Urinary bladder (tissue), 4 donors: ENCODE data around the gene MED15. TPM values are rescaled to one million over a fixed set of nuclear protein-coding genes. Genes with fewer than 3 reads are reported as not detected.

Experiments
- DNase-seq: peaks from one replicate; pipeline ENCODE4 v3.0.0-alpha.2; 2015; ENCODE audit errors: extremely low spot score
- H3K27ac ChIP-seq: one replicate; pipeline ENCODE4 v1.5.1; 2013; ENCODE audit warnings: low read depth, mild to moderate bottlenecking, moderate library complexity
- H3K36me3 ChIP-seq: one replicate; pipeline ENCODE4 v1.6.1; 2013; ENCODE audit warnings: mild to moderate bottlenecking, moderate library complexity; ENCODE audit not compliant: insufficient read depth
- H3K4me1 ChIP-seq: one replicate; pipeline ENCODE4 v1.6.1; 2013; ENCODE audit warnings: mild to moderate bottlenecking, moderate library complexity; ENCODE audit not compliant: insufficient read depth
- H3K4me3 ChIP-seq: one replicate; pipeline ENCODE4 v1.5.1; 2013; ENCODE audit warnings: low read depth, low read length
- WGBS: extraction: QIAGEN DNeasy Blood & Tissue Kit; methylation state at CpG from one replicate; pipeline ENCODE4 v1.1.7; 2013; 5-methylcytosine and 5-hydroxymethylcytosine counted together
- polyA plus RNA-seq: library from polyadenylated mRNA; stranded (reverse); fragments of 200-250 nt; gene quantifications from one replicate; pipeline ENCODE4 v1.2.3, GENCODE V29; 2013
- total RNA-seq: library from RNA; depleted of rRNA; stranded (reverse); fragments of >200 nt; gene quantifications from one replicate; pipeline ENCODE4 v1.2.3, GENCODE V29; 2014
- donor health status: healthy with polysubstance abuse.
- donor health status: healthy.

Gene MED15
- total and polyA plus RNA-seq, 2 donors = 34.0 to 57.9 TPM

DNA sequence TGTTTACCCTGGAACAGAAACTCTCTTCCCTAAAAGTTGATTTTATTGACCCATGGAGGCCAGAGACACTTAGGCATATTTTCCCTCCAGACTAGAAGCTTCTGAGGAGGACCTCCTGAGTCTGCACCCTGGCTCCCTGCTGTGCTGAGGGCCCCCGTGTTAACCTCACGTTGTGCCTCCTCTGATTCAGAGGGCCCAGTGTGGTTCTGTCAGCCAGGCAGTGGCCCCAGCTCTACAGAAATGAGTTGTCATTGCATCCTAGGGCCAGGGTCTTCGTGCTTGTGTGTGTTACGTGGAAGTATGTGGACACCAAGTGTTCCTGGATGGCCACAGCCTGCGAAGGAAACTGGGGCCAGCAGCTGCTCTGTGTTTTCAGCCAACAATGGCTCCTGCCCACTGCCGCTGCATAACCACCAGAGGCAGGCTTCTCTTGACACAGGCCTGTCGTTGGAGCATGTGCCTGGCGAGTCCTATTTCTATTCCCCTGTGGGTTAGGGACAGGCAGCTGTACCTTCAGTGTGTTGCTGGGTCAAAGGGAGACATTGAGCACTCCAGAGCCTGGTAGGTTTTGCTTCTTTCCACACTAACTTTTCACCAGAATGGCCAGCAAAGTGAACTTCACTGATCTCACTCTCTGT is 44.5 kb downstream of the MED15 start:
- no peak for DNase-seq
- Histone ChIP-seq H3K27ac (peak overlapping the region; percentile 85), H3K4me1 (no peaks in the 10 kb centered on the region), H3K4me3 (no peak overlapping the region), H3K36me3 (no peaks in the 10 kb centered on the region)
- 47% methylated on average over 8 of the region's 8 CpGs for WGBS

DNA sequence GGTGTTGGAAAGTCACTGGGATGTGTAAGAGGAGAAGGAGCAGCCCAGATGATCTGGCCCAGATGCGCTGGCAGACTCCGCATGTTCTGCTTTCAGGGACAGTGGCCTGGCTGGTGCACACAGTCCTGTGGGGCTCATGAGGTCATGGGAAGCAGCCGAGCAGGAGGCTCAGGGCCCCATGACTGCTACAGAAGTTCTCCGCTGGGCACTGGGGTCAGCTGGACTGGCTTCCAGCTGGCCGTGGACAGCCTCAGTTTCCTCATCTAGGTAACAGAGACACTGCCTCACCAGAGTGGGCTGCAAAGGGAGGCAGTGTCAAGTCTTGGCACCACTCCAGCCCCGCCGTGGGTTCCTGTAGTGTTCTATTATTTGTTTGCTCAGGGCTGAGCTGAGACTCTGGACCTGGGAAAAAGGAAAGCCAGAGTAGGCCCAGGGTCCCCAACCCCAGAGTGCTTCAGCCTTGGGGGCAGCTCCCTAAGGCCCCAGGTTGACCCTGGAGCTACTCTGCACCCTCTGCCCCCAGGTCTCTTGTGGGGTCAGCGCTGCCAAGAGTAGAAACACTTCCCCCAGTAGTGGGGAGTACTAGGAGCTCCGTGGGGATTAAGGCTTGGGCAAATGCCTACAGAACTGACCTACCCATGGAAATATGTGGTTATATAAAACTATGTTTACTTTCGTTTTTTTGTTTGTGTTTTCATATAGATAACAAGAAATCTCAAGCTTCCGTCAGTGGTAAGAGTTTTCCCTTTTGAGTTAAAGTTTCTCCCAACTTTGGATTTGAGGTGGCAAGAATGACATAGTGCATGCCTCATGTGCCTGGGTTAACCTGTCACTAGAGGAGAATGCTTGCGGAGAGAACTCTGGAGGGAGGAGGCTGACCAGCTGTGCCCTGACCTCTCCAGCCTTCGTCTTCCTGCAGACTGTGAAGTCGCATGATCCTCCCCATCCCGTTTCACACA is 45.3 kb downstream of the MED15 start:
- Histone ChIP-seq H3K36me3 (no peaks in the 10 kb centered on the region), H3K27ac (peak overlapping the region; percentile 85), H3K4me1 (no peaks in the 10 kb centered on the region), H3K4me3 (no peak overlapping the region)
- WGBS = 35% methylated on average over 15 of the region's 15 CpGs
- no peak for DNase-seq

DNA sequence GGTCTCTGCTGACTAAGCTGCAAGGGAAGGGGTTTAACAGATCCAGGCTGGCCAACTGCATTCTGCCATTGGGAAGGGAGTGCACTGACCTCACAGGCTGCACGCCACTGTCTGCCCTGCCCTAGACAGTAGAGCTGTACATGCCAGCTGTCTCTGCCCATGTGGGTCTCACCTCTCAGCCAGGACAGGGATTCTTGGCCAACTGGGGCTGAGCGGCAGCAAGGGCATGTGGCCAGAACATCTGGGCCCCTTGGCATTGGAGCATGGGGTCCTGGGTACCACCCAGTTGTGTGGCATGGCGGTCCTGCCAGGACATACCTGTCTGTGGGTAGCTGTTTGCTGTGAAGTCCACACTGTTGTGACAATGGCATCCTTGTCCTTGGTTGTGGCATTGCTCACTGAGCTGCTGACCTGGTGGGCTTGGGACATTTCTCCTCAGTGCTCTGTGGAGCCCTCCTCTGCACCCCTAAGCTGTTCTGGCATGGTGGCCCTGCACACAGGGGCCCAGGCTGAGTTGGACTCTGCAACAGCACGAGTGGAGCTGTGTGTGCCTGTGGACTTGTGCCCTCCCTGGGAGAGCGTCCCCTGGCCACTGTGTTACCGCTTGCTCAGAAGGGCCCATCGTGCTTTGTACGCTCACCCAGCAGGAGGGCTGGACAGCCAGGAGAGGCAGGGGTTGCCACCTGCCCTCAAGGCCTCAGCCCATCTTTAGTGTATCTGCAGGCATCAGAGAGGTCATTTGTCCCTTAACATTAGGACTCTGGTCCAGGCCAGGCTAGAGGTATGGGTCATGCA is 46.7 kb downstream of the MED15 start:
- no peaks in the 10 kb centered on the region for H3K4me1 ChIP-seq
- WGBS = 92% methylated on average over 8 of the region's 8 CpGs
- H3K27ac ChIP-seq = no peak overlapping the region
- DNase-seq = no peak
- H3K36me3 ChIP-seq = no peaks in the 10 kb centered on the region
- H3K4me3 ChIP-seq = no peak overlapping the region

DNA sequence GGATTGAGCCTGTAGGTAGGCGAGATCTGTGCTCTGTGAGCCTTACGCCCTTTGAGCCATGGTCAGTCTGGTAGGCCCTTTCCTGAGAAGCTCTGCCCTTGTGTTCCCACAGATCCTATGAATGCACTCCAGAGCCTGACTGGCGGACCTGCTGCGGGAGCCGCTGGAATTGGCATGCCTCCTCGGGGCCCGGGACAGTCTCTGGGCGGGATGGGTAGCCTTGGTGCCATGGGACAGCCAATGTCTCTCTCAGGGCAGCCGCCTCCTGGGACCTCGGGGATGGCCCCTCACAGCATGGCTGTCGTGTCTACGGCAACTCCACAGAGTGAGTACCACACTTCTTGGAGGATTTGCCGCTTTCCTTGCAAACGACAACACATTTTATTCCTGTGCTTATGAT is 47.4 kb downstream of the MED15 start:
- Histone ChIP-seq H3K36me3 (no peaks in the 10 kb centered on the region), H3K4me1 (no peaks in the 10 kb centered on the region), H3K4me3 (no peak overlapping the region), H3K27ac (no peak overlapping the region)
- DNase-seq = no peak
- whole genome bisulfite sequencing = 95% methylated on average over 14 of the region's 14 CpGs

DNA sequence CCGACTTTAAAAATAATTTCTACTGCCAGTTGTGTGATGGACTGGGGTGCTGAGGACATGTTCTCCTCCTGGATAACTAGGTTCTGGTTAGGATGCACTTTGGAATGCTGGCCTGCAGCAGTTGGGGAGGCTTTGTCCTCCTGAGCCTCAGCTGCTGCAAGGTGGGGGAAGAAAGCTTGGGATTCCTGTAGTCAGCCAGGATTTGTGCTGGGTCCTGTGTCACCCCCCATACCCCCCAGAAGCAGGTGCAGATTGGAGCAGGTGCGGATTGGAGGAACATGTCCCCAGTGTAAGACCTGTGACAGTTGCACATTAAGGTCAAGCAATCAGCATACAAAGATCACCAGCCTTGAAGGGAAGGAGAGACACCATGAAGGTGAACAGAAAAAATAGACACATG is 51.1 kb downstream of the MED15 start:
- DNase-seq = no peak
- Histone ChIP-seq H3K4me1 (no peaks in the 10 kb centered on the region), H3K36me3 (no peaks in the 10 kb centered on the region), H3K4me3 (no peak overlapping the region), H3K27ac (no peak overlapping the region)
- 95% methylated on average over 2 of the region's 2 CpGs for WGBS

DNA sequence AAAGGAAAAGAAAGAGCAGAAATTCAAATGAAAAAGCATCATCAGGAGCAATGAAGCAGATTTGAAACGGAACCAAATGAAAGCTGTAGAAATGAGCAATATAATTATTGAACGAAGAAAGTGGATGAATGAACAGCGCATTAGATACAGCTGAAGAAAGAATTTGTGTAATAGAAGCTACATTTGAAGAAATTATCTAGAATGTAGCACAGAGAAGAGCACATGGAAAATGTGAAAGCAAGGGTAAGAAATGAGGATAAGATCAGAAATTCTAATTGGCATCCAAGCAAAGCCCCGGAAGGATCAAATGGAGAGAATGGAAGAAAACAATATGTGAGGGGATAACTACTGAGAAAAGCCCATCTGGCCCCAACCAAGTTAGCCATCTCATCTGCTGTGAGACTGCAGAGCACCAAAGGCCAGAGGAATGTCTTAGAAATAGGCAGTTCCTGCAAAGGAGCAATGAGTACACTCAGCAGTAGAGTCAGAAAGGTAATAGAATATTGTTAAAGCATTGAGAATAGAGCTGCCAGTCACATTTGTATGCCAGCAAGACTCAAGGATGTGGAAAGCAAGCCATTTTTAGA is 51.9 kb downstream of the MED15 start:
- Histone ChIP-seq H3K27ac (no peak overlapping the region), H3K36me3 (no peaks in the 10 kb centered on the region), H3K4me1 (no peaks in the 10 kb centered on the region), H3K4me3 (no peak overlapping the region)
- 86% methylated on average over 4 of the region's 4 CpGs for WGBS
- no peak for DNase-seq

DNA sequence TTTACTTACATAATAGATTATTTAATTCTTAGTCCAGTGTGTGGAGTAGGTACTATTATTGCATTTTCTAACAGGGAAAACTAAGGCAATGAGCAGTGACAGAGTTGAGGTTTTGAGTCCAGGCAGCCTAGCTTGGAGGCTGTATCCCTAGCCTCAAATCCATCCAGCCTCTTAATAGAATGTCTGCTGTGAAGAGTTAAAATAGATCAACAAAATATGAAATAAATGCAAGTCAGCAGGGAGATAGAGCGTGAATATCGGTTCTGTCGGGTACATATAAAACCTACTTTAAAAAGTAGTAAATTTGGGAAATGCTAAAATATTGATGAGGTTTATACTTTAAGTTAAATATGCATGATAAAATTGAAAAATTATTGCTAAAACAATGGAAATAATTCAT is 53.3 kb downstream of the MED15 start:
- Histone ChIP-seq H3K4me3 (no peak overlapping the region), H3K36me3 (no peaks in the 10 kb centered on the region), H3K27ac (no peak overlapping the region), H3K4me1 (no peaks in the 10 kb centered on the region)
- DNase-seq = no peak
- WGBS = 97% methylated on average over 3 of the region's 3 CpGs

DNA sequence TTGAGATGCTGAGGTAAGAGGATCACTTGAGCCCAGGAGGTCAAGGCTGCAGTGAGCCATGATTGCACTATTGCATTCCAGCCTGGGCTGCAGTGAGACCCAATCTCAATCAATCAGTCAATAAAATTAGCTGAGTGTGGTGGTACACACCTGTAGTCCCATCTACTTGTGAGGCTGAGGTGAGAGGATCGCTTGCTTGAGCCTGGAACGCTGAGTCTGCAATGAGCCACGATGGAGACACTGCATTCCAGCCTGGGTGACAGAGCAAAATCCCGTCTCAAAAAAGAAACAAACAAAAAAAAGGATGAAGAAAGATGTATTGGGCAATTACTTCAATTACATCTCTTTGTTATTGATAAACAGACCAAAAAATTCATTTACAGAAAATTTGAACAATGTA is 54.5 kb downstream of the MED15 start:
- peaks cover 3% of the 10 kb centered on the region for H3K36me3 ChIP-seq
- WGBS = 85% methylated on average over 4 of the region's 4 CpGs
- no peaks in the 10 kb centered on the region for H3K4me1 ChIP-seq
- no peak for DNase-seq
- H3K27ac ChIP-seq = no peak overlapping the region
- H3K4me3 ChIP-seq = no peak overlapping the region

DNA sequence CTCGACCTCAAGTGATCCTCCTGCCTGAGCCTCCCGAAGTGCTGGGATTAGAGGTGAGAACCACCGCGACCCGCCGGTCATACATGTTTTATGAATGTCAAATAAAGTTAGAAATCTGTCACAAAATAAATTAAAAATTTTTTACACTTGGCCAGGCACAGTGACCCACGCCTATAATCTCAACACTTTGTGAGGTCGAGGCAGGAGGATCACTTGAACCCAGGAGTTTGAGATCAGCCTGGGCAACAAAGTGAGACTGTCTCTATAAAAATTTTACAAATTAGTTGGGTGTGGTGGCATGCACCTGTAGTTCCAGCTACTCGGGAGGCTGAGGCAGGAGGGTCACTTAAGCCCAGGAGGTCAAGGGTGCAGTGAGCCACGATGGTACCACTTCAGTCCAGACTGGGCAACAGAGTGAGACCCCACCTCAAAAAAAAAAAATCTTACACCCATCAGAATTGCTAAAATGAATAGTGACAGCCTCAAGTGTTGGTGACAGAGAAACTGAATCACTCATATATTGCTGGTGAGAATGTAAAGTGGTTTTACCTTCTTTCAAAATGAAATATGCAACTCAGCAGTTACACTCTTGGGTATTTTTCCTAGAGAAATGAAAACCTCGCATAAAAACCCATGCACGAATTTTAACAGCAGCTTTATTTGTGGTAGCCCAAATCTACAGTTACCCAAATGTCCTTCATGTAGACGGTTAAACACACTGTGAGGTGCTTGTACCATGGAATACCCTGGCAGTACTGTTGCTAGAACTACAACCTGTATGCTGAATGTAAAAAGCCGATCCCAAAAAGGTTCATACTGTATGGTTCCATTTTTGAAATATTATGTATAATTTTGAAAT is 55.4 kb downstream of the MED15 start:
- DNase-seq = no peak
- Histone ChIP-seq H3K27ac (no peak overlapping the region), H3K4me1 (no peaks in the 10 kb centered on the region), H3K36me3 (peaks cover 4% of the 10 kb centered on the region), H3K4me3 (no peak overlapping the region)
- WGBS = 94% methylated on average over 14 of the region's 14 CpGs

DNA sequence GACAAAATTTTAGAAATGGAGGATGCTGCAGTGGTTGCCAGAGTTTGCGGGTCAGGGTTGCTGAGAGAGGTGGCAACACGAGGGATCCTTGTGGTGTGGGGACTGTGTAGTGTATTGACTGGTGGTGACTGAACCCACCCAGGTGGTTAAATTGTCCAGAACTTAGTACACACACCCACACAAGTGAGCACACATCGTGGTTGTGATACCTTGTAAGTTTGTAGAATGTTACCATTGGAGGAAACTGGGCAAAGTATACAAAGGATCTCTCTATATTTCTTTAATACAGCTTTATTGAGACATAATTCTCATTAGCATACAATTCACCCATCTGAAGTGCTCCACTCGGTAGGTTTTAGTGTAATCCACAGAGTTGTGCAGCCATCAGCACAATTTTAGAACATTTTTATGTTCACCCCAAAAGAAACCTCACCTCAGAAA is 56.1 kb downstream of the MED15 start:
- no peak for DNase-seq
- H3K27ac ChIP-seq = no peak overlapping the region
- 88% methylated on average over 4 of the region's 4 CpGs for WGBS
- peaks cover 4% of the 10 kb centered on the region for H3K36me3 ChIP-seq
- H3K4me3 ChIP-seq = no peak overlapping the region
- H3K4me1 ChIP-seq = no peaks in the 10 kb centered on the region

DNA sequence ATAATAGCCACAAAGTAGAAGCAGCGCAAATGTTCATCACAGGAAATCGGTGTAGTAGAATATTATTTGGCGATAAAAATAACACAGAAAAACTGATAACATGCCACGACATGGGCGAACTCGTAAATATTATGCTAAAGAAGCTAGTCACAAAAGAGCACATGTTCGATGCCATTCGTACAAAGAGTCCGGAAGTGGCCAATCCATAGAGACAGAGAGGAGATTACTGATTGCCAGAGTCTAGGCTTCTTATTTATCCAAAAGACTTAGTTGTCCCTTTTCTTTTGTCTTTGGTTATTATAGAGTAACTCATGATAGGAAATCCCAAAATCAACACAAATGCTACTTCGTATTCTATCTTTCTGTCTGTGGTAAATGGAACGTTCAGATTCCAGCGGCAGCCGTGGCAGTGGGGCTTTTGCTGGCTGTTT is 56.5 kb downstream of the MED15 start:
- peaks cover 4% of the 10 kb centered on the region for H3K36me3 ChIP-seq
- 72% methylated on average over 13 of the region's 13 CpGs for WGBS
- DNase-seq = no peak
- H3K4me1 ChIP-seq = no peaks in the 10 kb centered on the region
- H3K4me3 ChIP-seq = no peak overlapping the region
- no peak overlapping the region for H3K27ac ChIP-seq

DNA sequence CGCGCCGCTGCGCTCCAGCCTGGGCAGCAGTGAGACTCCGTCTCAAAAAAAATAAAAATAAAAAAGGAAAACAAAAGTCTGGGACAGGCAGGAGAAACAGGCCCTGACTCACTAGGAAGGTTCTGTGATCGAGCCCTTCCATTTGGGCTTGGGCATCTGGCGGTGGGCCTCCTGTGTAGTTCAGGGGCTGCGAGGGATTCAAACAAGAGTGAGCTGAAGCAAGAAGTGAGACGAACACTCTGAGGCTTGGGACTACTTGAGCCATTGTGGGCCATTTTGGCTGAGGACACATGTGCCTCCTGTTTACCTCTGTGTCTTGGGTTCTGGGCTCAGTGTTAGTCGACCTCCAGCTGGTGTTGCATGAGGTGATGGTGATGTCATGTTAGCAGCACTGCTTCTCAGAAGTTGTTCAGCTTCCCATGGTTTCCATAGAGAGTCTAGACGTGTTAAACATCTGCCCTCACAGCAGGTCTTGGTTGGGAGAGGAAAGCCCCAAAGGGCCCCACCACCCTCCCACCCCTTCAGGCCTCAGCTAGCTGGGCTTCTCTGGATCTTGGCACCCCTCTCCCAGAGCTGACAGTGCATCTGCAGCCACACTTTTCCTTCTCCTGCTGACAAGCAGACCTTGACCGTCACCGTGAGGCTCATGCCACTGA is 57.8 kb downstream of the MED15 start:
- H3K4me3 ChIP-seq = no peak overlapping the region
- peaks cover 4% of the 10 kb centered on the region for H3K36me3 ChIP-seq
- no peaks in the 10 kb centered on the region for H3K4me1 ChIP-seq
- DNase-seq = no peak
- no peak overlapping the region for H3K27ac ChIP-seq
- WGBS = 89% methylated on average over 13 of the region's 13 CpGs
